ENCODE results near the gene COX20. TPM values are rescaled to one million over a fixed set of nuclear protein-coding genes. Genes with fewer than 3 reads are reported as not detected.

Gene COX20
- total and polyA plus RNA-seq, 2 of the 13 experiments (the other 11 are each of a cell fraction or from before 2014, with no cell fraction given): 34.4 to 95.8 TPM

GRCh38 chr1:244817415-244817894, 18.0 kb upstream of the COX20 start (continued):
- TF ChIP-seq ZNF556 (CRISPR knock-in tag; IDR thresholded peaks at IDR 0.05; ENCODE audit: borderline replicate concordance): no peak
- no peak for TF ChIP-seq CSRNP2 (CRISPR knock-in tag; conservative IDR thresholded peaks at IDR 0.05; ENCODE audit: low read depth)
- TF ChIP-seq TEAD2 (CRISPR knock-in tag; IDR thresholded peaks at IDR 0.05): no peak
- peak; percentile 84 for TF ChIP-seq DMAP1 (CRISPR knock-in tag; IDR thresholded peaks at IDR 0.05)
- TF ChIP-seq ZNF12 (CRISPR knock-in tag; IDR thresholded peaks at IDR 0.05): 0 out of 2 replicates have a peak, but pooled peaks have one; percentile 27
- TF ChIP-seq ZNF264 (CRISPR knock-in tag; IDR thresholded peaks at IDR 0.05): no peak
- no peak for TF ChIP-seq ZBTB14 (CRISPR knock-in tag; IDR thresholded peaks at IDR 0.05)
- TF ChIP-seq ADNP (CRISPR knock-in tag; IDR thresholded peaks at IDR 0.05): peak; percentile 63; the same call in 1 of the 2 replicates
- TF ChIP-seq NR3C1 (CRISPR knock-in tag; IDR thresholded peaks at IDR 0.05): no peak
- no peak for TF ChIP-seq NBN (conservative IDR thresholded peaks at IDR 0.05)
- 0 out of 2 replicates have a peak, but pooled peaks have one; percentile 16 for TF ChIP-seq ZNF710 (CRISPR knock-in tag; IDR thresholded peaks at IDR 0.05; ENCODE audit: borderline replicate concordance)
- no peak for TF ChIP-seq SIX1 (CRISPR knock-in tag; IDR thresholded peaks at IDR 0.05; ENCODE audit: borderline replicate concordance)
- TF ChIP-seq ARNTL (CRISPR knock-in tag; IDR thresholded peaks at IDR 0.05): no peak
- TF ChIP-seq MEF2D (CRISPR knock-in tag; IDR thresholded peaks at IDR 0.05): no peak; the same call in 1 of the 2 replicates
- no peak for TF ChIP-seq RERE (CRISPR knock-in tag; IDR thresholded peaks at IDR 0.05; ENCODE audit: low read depth)
- TF ChIP-seq THAP11 (CRISPR knock-in tag; IDR thresholded peaks at IDR 0.05): no peak

All from HepG2 (cell line).